NCI-H524 (cell line): ENCODE measurements around the gene KIRREL3.

Experiments
- DNase-seq, 2 experiments: peaks; one replicate each; lab custom pipeline; 2025; lab: John Stamatoyannopoulos, UW

KIRREL3 gene

DNA sequence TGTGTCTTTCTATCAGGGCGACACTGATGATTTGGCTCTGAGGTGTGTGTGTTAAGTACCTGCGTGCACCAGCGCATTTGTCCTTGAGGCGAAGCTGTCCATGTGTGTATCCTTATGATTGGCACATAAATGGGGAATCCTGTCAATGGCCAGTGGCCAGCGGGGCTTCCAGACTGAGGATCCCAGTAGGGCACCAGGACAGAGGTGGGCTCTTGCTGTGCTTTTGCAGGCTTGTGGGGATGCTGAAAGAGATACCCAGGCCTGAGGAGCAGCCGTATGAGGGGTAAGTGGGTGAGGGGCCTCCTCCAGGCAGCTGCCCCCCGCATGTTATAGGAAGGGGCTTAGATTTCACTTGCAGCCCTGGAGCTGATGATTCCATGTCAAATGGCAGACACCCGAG is 488.3 kb downstream of the KIRREL3 start:
- no peak for DNase-seq

DNA sequence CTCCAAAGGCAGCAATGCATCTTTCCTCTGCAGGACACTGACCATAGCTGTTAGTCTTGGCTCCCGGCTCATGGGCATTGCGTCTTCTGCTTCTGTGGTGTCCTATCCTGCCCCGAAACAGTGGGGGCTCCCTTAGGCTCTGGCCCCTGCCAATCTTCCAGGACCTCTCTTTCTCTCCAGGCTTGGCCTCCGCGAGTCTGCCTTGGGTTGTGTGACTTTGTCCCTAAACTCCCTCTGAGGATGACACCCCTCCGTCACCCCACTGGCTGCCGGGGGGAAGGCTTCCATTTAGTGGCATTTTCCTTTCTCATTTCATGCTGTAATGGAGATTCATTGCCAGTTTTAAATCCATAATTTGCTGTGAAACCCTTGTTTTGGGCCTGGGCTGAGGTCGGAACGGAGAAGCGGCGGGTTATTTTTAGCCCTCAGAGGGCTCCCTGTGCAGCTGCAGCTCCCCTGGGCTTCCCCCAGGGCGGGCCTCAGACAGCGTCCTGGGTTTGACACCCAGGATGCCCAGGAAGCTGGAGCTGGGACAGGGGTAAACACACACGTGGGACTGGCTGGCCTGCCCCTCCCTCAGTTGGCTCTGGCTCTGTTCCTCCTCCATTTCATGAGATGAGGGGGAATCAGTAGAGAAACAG is 489.0 kb downstream of the KIRREL3 start:
- no peak for DNase-seq

DNA sequence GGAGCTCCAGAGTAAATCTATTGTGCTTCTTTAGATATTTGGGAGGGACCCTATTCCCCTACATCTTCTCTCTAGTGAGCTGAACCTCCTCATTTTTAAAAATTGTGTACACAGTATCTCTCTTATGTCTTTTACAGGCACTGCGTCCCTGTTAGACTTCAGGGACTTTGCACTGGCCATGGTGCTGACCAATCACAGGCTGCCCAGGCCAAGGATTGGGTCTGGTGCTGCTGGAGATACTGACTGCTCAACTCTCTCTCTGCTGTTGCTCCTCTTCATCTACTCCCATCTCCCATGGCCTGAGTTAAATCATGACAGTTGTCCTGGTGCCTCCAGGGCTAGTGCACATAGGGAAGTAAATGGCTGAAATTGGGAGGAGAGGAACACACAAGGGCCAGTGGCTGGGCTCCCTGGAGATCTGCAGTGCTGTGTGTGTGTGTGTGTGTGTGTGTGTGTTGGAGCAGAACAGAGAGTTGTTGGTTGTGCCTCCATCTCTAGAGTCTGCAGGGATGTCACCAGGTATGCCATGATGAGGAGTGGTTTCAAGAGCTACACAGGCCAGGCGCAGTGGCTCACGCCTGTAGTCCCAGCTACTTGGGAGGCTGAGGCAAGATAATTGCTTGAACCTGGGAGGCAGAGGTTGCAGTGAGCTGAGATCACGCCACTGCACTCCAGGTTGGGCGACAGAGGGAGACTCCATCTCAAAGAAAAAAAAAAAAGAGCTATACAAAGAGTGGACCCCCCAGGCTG is 489.8 kb downstream of the KIRREL3 start:
- DNase-seq: no peak

- DNase-seq: no peak
Measured at GRCh38 chr11:126507646-126508045, 492.9 kb downstream of the KIRREL3 start.

DNA sequence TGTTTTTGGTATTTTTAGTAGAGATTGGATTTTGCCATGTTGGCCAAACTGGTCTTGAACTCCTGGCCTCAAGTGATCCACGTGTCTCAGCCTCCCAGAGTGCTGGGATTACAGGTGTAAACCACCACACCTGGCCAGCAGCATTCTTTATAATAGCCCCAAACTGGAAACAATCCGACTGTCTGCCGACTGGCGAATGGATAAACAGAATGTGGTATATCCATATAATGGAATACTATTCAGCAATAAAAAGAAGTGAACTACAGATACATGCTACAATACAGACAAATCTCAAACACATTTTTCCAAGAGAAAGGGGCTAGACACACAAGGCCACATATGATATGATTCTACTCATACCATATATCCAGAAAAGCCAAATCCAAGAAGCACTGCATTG is 493.8 kb downstream of the KIRREL3 start:
- DNase-seq: no peak

GRCh38 chr11:126502982-126503381 is 497.6 kb downstream of the KIRREL3 start:
- no peak for DNase-seq

- no peak for DNase-seq
Measured at GRCh38 chr11:126502159-126502558, 498.4 kb downstream of the KIRREL3 start.

DNA sequence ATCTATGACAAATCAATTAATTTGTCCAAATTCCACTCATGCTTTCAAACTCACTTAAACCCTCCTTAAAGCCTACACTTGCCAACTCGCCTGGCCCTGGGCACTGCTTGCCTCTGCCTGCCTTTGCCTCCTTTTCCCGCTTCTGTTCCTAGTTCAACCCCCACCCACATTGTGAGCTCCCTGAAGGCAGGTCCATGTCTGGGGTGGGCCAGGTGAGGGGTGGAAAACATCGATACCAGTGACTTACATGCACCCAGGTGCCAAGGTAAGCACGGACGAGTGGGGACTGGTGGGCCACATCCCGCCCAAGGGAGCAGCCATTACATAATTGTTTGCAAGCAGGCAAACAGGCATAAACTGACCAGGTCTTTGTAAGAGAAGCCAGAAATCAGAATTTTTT is 498.9 kb downstream of the KIRREL3 start:
- DNase-seq: no peak

GRCh38 chr11:126500981-126501380 is 499.6 kb downstream of the KIRREL3 start:
- DNase-seq: no peak

DNA sequence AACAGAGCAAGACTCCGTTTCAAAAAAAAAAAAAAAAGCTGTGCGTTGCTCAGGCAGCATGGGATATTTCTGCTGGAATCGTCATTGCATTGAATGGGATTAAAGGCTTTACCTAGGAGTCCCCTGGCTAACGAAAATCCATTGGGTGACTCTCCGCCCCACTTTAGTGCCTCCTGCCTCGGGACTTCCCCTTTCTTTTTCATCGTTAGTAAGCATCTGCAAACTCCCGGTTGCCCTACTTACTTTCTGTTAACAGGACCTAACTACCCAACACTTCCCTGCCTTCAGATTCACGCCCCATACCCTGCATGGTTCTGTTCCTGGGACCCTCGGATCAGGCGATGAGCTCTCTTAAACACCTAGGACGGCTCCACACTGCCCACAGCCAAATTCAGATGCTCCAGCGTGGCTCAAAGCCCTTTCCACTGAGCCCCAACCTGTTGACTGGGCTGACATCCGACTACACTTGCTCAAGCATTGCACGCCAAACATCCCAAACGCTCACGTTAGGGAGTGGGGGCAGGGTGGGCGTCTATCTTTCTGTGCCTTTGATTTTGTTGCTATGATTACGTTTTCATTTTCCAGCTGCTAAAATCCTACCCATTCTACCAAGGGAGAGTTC is 501.3 kb downstream of the KIRREL3 start:
- no peak for DNase-seq

- no peak for DNase-seq
Measured at GRCh38 chr11:126498281-126498680, 502.3 kb downstream of the KIRREL3 start.

- DNase-seq: no peak
Measured at GRCh38 chr11:126497581-126498122, 502.9 kb downstream of the KIRREL3 start.

GRCh38 chr11:126496576-126497337 is 503.8 kb downstream of the KIRREL3 start:
- DNase-seq: no peak

GRCh38 chr11:126495281-126496220 is 505.0 kb downstream of the KIRREL3 start:
- DNase-seq: no peak

DNA sequence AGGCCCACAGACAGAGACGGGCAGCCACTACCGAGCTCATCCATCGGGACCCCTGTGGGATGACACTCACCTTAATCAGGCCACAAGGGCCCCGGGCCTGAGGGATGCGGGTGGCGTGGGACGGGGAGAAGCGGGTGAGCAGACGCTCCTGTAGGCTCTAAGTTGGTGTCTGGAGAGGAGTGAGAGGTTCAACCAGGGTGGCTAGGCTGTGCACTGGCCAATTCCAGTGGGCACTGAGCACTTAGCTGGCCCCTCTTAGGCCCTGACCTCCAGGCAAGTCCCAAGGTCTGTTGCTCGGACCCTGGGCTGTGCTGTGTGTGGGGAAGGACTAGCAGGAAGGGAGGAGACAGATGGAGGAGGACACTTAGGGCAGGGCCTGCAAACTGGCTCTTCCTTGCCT is 505.7 kb downstream of the KIRREL3 start:
- DNase-seq: no peak

- DNase-seq: no peak
Measured at GRCh38 chr11:126492331-126493082, 508.1 kb downstream of the KIRREL3 start.

GRCh38 chr11:126491092-126491491 is 509.5 kb downstream of the KIRREL3 start:
- DNase-seq: no peak

GRCh38 chr11:126489836-126490660 is 510.5 kb downstream of the KIRREL3 start:
- DNase-seq: no peak

DNA sequence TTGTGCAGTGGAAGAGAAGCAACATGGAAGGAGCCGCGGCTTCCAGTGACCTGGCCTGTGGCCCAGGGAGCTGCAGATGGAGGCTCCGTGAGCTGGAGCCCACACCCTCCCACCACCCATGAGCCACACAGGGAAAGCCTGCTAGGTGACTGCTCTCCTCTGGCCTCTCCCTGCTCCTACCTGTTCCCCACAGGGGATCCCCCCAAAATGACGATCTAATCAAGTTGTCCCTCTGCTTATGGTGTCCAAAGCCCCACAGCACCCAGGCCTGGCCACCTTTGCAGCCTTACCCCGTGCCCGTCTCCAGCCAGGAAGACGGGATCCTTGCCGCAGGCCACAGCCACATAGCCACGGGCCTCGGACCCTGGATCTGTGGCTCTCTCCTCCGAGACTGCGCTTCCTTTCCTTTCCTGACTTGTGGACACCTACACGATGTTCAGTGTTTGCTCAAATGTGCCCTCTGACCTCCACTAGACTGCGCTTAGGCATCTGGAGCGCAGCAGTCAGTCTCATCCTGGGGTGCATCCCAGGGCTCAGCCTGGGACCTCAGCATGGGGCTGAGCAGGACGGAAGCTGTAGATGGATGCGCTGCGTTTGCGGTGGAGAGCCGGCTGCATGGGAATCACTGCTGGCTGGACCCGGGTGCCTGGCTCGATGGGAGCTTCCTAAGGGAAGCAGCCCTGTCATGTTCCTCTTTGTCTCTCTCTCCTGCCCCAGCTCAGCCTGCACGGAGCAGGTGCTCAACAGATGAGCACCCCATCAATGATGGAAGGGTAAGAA is 511.8 kb downstream of the KIRREL3 start:
- DNase-seq: no peak
